NCI-H2107 treated with DMSO at 0.1 percent for 48 hours (cell line): ENCODE measurements around the gene LRP5.
A peak's percentile ranks its signal among the peaks of the same experiment; 100 is the strongest.
"Not testable (repeated sequence)": the region's sequence is repeated elsewhere in the genome, so short reads cannot be mapped to it uniquely, and the experiment has no call there.

Experiments
- DNase-seq: peaks from one replicate; lab custom pipeline; 2025; ENCODE audit not compliant: unreplicated experiment; lab: John Stamatoyannopoulos, UW

The LRP5 gene

GRCh38 chr11:68414496-68415221 is 102.3 kb downstream of the LRP5 start:
- no peak for DNase-seq

- no peak for DNase-seq
Measured at GRCh38 chr11:68416070-68416578, 103.7 kb downstream of the LRP5 start.

GRCh38 chr11:68418648-68419047 is 106.3 kb downstream of the LRP5 start:
- DNase-seq = peak; percentile 50

- no peak for DNase-seq
Measured at GRCh38 chr11:68420171-68420570, 107.8 kb downstream of the LRP5 start.

- no peak for DNase-seq
Measured at GRCh38 chr11:68423481-68423880, 111.1 kb downstream of the LRP5 start.

- no peak for DNase-seq
Measured at GRCh38 chr11:68424101-68424632, 111.8 kb downstream of the LRP5 start.

- no peak for DNase-seq
Measured at GRCh38 chr11:68424981-68425865, 112.8 kb downstream of the LRP5 start.

- DNase-seq = no peak
Measured at GRCh38 chr11:68425866-68426380, 113.5 kb downstream of the LRP5 start.

GRCh38 chr11:68429661-68430060 is 117.3 kb downstream of the LRP5 start:
- DNase-seq = no peak

GRCh38 chr11:68430384-68430783 is 118.0 kb downstream of the LRP5 start:
- DNase-seq = no peak

GRCh38 chr11:68430801-68431200 is 118.4 kb downstream of the LRP5 start:
- peak; percentile 39 for DNase-seq

- DNase-seq = no peak
Measured at GRCh38 chr11:68431984-68432645, 119.7 kb downstream of the LRP5 start.

GRCh38 chr11:68432874-68433273 is 120.5 kb downstream of the LRP5 start:
- DNase-seq = no peak

- DNase-seq = no peak
Measured at GRCh38 chr11:68433541-68433940, 121.2 kb downstream of the LRP5 start.

GRCh38 chr11:68434159-68434558 is 121.8 kb downstream of the LRP5 start:
- not testable (repeated sequence) for DNase-seq

GRCh38 chr11:68436162-68436888 is 123.9 kb downstream of the LRP5 start:
- no peak for DNase-seq

GRCh38 chr11:68436985-68437926 is 124.9 kb downstream of the LRP5 start:
- no peak for DNase-seq

GRCh38 chr11:68437927-68438657 is 125.7 kb downstream of the LRP5 start:
- no peak for DNase-seq
